HCT116 (cell line): ENCODE measurements around the gene KXD1. TPM values are rescaled to one million over a fixed set of nuclear protein-coding genes. Genes with fewer than 3 reads are reported as not detected.

Experiments used
- ATAC-seq: fragments of 200-7000 bp; cut with Tn5 transposase; 2 replicates; pipeline ENCODE4 v1.9.1; 2020; ENCODE audit warnings: mild to moderate bottlenecking, moderate library complexity
- BruUV-seq: library from RNA; stranded (reverse); fragments of 400-500 nt; replicated peaks from 2 replicates; lab custom pipeline; 2021; lab: Mats Ljungman, UMichigan
- CTCF ChIA-PET: fragments of 300-600 bp; sonication (Branson Sonifier 250); formaldehyde crosslinking; loops from one replicate; lab custom pipeline; 2021; ENCODE audit warnings: antibody characterized with exemption; lab: Charles Lee
- POLR2A ChIA-PET: fragments of 300-600, 350-600 bp; sonication (Branson Sonifier 250); formaldehyde crosslinking; loops from one replicate; lab custom pipeline; 2021; ENCODE audit warnings: antibody characterized with exemption; lab: Charles Lee
- RAD21 ChIA-PET, 2 experiments: fragments of 300-600 bp; sonication (Branson Sonifier 250); formaldehyde crosslinking; loops; one replicate each; lab custom pipeline; 2023; ENCODE audit warnings: low total read pairs in 2 of 2; ENCODE audit not compliant: uncharacterized antibody in 2 of 2, unreplicated experiment in 2 of 2, low non-redundant PET in 1 of 2; lab: Charles Lee
- DNase-seq: peaks from one replicate; pipeline ENCODE4 v3.0.0-alpha.2; 2010; ENCODE audit warnings: low read depth, low spot score
- H2AFZ ChIP-seq: fragments of 200-600 bp; shearing (Covaris generic), sonication (generic); 2 replicates; pipeline ENCODE4 v1.6.1; 2017; ENCODE audit warnings: low read depth, mixed run types, mixed read lengths, antibody characterized with exemption, low read length; ENCODE audit not compliant: poor library complexity, severe bottlenecking
- H3K27ac ChIP-seq: 2 replicates; pipeline ENCODE4 v1.5.1; 2012; ENCODE audit warnings: low read depth, low read length
- H3K27me3 ChIP-seq: fragments of 200-600 bp; sonication (generic); 2 replicates; pipeline ENCODE4 v1.6.1; 2016; ENCODE audit warnings: mixed run types, low read length, mixed read lengths; ENCODE audit not compliant: insufficient read depth
- H3K36me3 ChIP-seq, 2 experiments: fragments of 200-500 bp in 1 of 2; fragments of 200-600 bp in 1 of 2; sonication (Bioruptor generic) in 1 of 2; sonication (generic) in 1 of 2; 2 replicates each; pipeline versions ENCODE4 v1.5.1 to v1.6.1; 2014 to 2016; ENCODE audit warnings: low read length in 2 of 2, inconsistent platforms in 1 of 2, mixed read lengths in 1 of 2, mixed run types in 1 of 2; ENCODE audit not compliant: insufficient read depth in 2 of 2, control insufficient read depth in 1 of 2
- H3K4me1 ChIP-seq, 2 experiments: fragments of 200-600 bp in 1 of 2; sonication (generic) in 1 of 2; 2 replicates each; pipeline versions ENCODE4 v1.5.1 to v1.6.1; 2012 to 2017; ENCODE audit warnings: low read length in 2 of 2, inconsistent platforms in 1 of 2, mild to moderate bottlenecking in 1 of 2, mixed read lengths in 1 of 2, mixed run types in 1 of 2, moderate library complexity in 1 of 2; ENCODE audit not compliant: insufficient read depth in 2 of 2, control insufficient read depth in 1 of 2
- H3K4me2 ChIP-seq: fragments of 200-600 bp; sonication (generic); 2 replicates; pipeline ENCODE4 v1.6.1; 2017; ENCODE audit warnings: mixed run types, low read length, mixed read lengths
- H3K4me3 ChIP-seq, 2 experiments: fragments of 200-600 bp in 1 of 2; sonication (generic) in 1 of 2; replicated peaks in 1 of 2; 2 replicates each; pipeline ENCODE4 v1.5.1; 2011 to 2016; ENCODE audit warnings: low read length in 2 of 2, control low read depth in 1 of 2, low read depth in 1 of 2, mild to moderate bottlenecking in 1 of 2, mixed read lengths in 1 of 2, mixed run types in 1 of 2
- H3K79me2 ChIP-seq: fragments of 200-600 bp; sonication (generic); 2 replicates; pipeline ENCODE4 v1.6.1; 2017; ENCODE audit warnings: mild to moderate bottlenecking, mixed run types, low read length, moderate library complexity, mixed read lengths; ENCODE audit not compliant: insufficient read depth
- H3K9ac ChIP-seq: fragments of 200-600 bp; sonication (generic); 2 replicates; pipeline ENCODE4 v1.6.1; 2016; ENCODE audit warnings: low read length, mixed read lengths
- H3K9me2 ChIP-seq: fragments of 200-600 bp; sonication (generic), shearing (Covaris generic); 2 replicates; pipeline ENCODE4 v1.6.1; 2017; ENCODE audit warnings: mixed run types, mild to moderate bottlenecking, moderate library complexity; ENCODE audit not compliant: insufficient read depth
- H3K9me3 ChIP-seq, 2 experiments: fragments of 200-500 bp in 1 of 2; fragments of 200-600 bp in 1 of 2; sonication (Bioruptor generic) in 1 of 2; sonication (generic) in 1 of 2; 2 replicates each; pipeline ENCODE4 v1.6.1; 2014 to 2017; ENCODE audit warnings: low read length in 2 of 2, mixed read lengths in 2 of 2, inconsistent platforms in 1 of 2, low read depth in 1 of 2, mild to moderate bottlenecking in 1 of 2, mixed run types in 1 of 2, moderate library complexity in 1 of 2; ENCODE audit not compliant: control insufficient read depth in 1 of 2, insufficient read depth in 1 of 2
- H4K20me1 ChIP-seq: fragments of 200-600 bp; sonication (generic), shearing (Covaris generic); 2 replicates; pipeline ENCODE4 v1.6.1; 2017; ENCODE audit warnings: mixed run types, mild to moderate bottlenecking, moderate library complexity; ENCODE audit not compliant: insufficient read depth
- ATF3 ChIP-seq: IDR thresholded peaks from 2 replicates; pipeline ENCODE4 v1.6.1; 2012
- CTCF ChIP-seq, 3 experiments: fragments of 200-600 bp in 1 of 3; sonication (generic) in 1 of 3; IDR thresholded peaks in 2 of 3; conservative IDR thresholded peaks in 1 of 3; 2 replicates each; pipeline ENCODE4 v1.5.1; 2012 to 2017; ENCODE audit warnings: low read depth in 2 of 3, low read length in 2 of 3, antibody characterized with exemption in 1 of 3, borderline replicate concordance in 1 of 3, control low read depth in 1 of 3, mild to moderate bottlenecking in 1 of 3, mixed read lengths in 1 of 3, mixed run types in 1 of 3, moderate library complexity in 1 of 3; ENCODE audit not compliant: insufficient read depth in 1 of 3
- POLR2A ChIP-seq: IDR thresholded peaks from 2 replicates; pipeline ENCODE4 v1.7.0; 2011; ENCODE audit warnings: borderline replicate concordance; ENCODE audit not compliant: insufficient read depth, insufficient read length; ENCODE audit errors: extremely low read depth
- REST ChIP-seq: IDR thresholded peaks from 2 replicates; pipeline ENCODE4 v1.6.1; 2012; ENCODE audit warnings: low read depth
- SIN3A ChIP-seq: IDR thresholded peaks from 2 replicates; pipeline ENCODE4 v1.6.1; 2012; ENCODE audit warnings: low read depth
- intact Hi-C: fragments of 100-400 bp; cut with micrococcal nuclease; formaldehyde crosslinking; loops from 2 replicates; pipeline ENCODE4 v1.10.0; 2022
- total RNA-seq: library from RNA; stranded (reverse); gene quantifications from one replicate; pipeline ENCODE4 v1.2.1, GENCODE V29; 2021; ENCODE audit not compliant: unreplicated experiment

KXD1 gene
- total RNA-seq, 1 experiment from 2014 or later = 139 TPM

GRCh38 chr19:18513868-18514267 lies 43.8 kb upstream of the KXD1 start:
- no peaks in the 10 kb centered on the region; a peak in 2 of 4 replicates for H3K36me3 ChIP-seq
- ChIA-PET CTCF (no interaction called here), POLR2A (no interaction called here), RAD21 (interaction anchor here in 1 of 2 experiments (0.7 kb wide), 1 partner anchor 58 kb away, joined by 3 read pairs; the partner anchor contains the start of gene UBA52)
- H2AFZ ChIP-seq = no peak overlapping the region
- no TSS peak for BruUV-seq
- peaks cover 93% of the 10 kb centered on the region for H3K79me2 ChIP-seq
- no peak overlapping the region for H3K27ac ChIP-seq
- no peak overlapping the region for H3K9ac ChIP-seq
- intact Hi-C loops = no loop called here
- 0 out of 2 replicates have a peak, but pooled peaks cover 2% of the 10 kb centered on the region for H4K20me1 ChIP-seq
- no peak for DNase-seq
- H3K4me1 ChIP-seq = peaks cover 7 to 16% of the 10 kb centered on the region in 2 experiments; a peak in 2 of 4 replicates
- ATAC-seq = no peak
- H3K9me2 ChIP-seq = no peaks in the 10 kb centered on the region
- TF ChIP-seq ATF3 (no peak), CTCF (IDR thresholded peaks at IDR 0.05 in 2 of 3, conservative IDR thresholded peaks at IDR 0.05 in 1 of 3; ENCODE audit: borderline replicate concordance in 1 of 3, insufficient read depth in 1 of 3, low read depth in 2 of 3, low read length in 2 of 3) (no peak), REST (no peak), POLR2A (no peak), SIN3A (no peak)
- H3K4me2 ChIP-seq = no peak overlapping the region
- no peaks in the 10 kb centered on the region for H3K27me3 ChIP-seq
- H3K9me3 ChIP-seq = no peaks in the 10 kb centered on the region
- no peak overlapping the region for H3K4me3 ChIP-seq
